Measurements from ENCODE around the gene HCN3.
"Not testable (repeated sequence)": the region's sequence is repeated elsewhere in the genome, so short reads cannot be mapped to it uniquely, and the experiment has no call there.

GRCh38 chr1:155232001-155232978, 45.0 kb upstream of the HCN3 start:
- TF ChIP-seq SETDB1 (IDR thresholded peaks at IDR 0.05; ENCODE audit: insufficient read length, low read length); ZNF175 (tag by site-specific recombination; IDR thresholded peaks at IDR 0.05); ZNF324 (tag by site-specific recombination; IDR thresholded peaks at IDR 0.05); ZNF747 (tag by site-specific recombination; IDR thresholded peaks at IDR 0.05); CTCF (tag by site-specific recombination; IDR thresholded peaks at IDR 0.05); ZBTB21 (tag by site-specific recombination; IDR thresholded peaks at IDR 0.05); ZNF362 (tag by site-specific recombination; IDR thresholded peaks at IDR 0.05); ATF2 (tag by site-specific recombination; IDR thresholded peaks at IDR 0.05; ENCODE audit: low read depth); ZNF701 (tag by site-specific recombination; IDR thresholded peaks at IDR 0.05); ZNF792 (tag by site-specific recombination; IDR thresholded peaks at IDR 0.05): not testable (repeated sequence)

Data from HEK293 (cell line).